PC-9 (cell line): ENCODE data around the gene SCGB1A1. TPM values are rescaled to one million over a fixed set of nuclear protein-coding genes. Genes with fewer than 3 reads are reported as not detected.
A peak's percentile ranks its signal among the peaks of the same experiment; 100 is the strongest.

Experiments used
- BruUV-seq: library from RNA; stranded (reverse); fragments of 400-500 nt; replicated peaks from 2 replicates; lab custom pipeline; 2021; lab: Mats Ljungman, UMichigan
- CTCF ChIA-PET: fragments of 300-600 bp; sonication (Branson Sonifier 250); formaldehyde crosslinking; loops from one replicate; lab custom pipeline; 2022; ENCODE audit warnings: antibody characterized with exemption; lab: Charles Lee
- POLR2A ChIA-PET: fragments of 300-600 bp; sonication (Branson Sonifier 250); formaldehyde crosslinking; loops from one replicate; lab custom pipeline; 2022; ENCODE audit warnings: antibody characterized with exemption; ENCODE audit not compliant: unreplicated experiment; lab: Charles Lee
- DNase-seq, 2 experiments: peaks; one replicate each; pipeline versions ENCODE4 v3.0.0 to v3.0.0-alpha.2; 2015 to 2022; ENCODE audit warnings: mixed read lengths in 1 of 2
- H2AFZ ChIP-seq: fragments of 200-600 bp; sonication (generic); 2 replicates; pipeline ENCODE4 v1.8.1; 2017; ENCODE audit warnings: antibody characterized with exemption
- H3F3A ChIP-seq: fragments of 200-600 bp; sonication (generic); 2 replicates; pipeline ENCODE4 v1.8.1; 2017; ENCODE audit warnings: antibody characterized with exemption, mild to moderate bottlenecking, low read depth; ENCODE audit not compliant: insufficient read depth
- H3K27ac ChIP-seq: fragments of 200-600 bp; sonication (generic); 2 replicates; pipeline ENCODE4 v1.6.1; 2016; ENCODE audit warnings: mixed run types
- H3K27me3 ChIP-seq: fragments of 200-600 bp; sonication (generic); 2 replicates; pipeline ENCODE4 v1.6.1; 2016; ENCODE audit warnings: low read depth, mixed run types; ENCODE audit not compliant: insufficient read depth
- H3K36me3 ChIP-seq: fragments of 200-600 bp; sonication (generic); 2 replicates; pipeline ENCODE4 v1.6.1; 2016; ENCODE audit warnings: low read depth, mixed run types
- H3K4me1 ChIP-seq: fragments of 200-600 bp; sonication (generic); replicated peaks from 2 replicates; pipeline ENCODE4 v1.6.1; 2016; ENCODE audit warnings: mixed run types; ENCODE audit not compliant: insufficient read depth
- H3K4me2 ChIP-seq: fragments of 200-600 bp; sonication (generic); 2 replicates; pipeline ENCODE4 v1.6.1; 2017; ENCODE audit warnings: mixed run types
- H3K4me3 ChIP-seq: fragments of 200-600 bp; sonication (generic); 2 replicates; pipeline ENCODE4 v1.6.1; 2016; ENCODE audit warnings: mixed run types
- H3K79me2 ChIP-seq: fragments of 200-600 bp; sonication (generic); 2 replicates; pipeline ENCODE4 v1.6.1; 2017; ENCODE audit warnings: low read depth, mixed run types
- H3K9me2 ChIP-seq: fragments of 200-600 bp; sonication (generic); 2 replicates; pipeline ENCODE4 v1.8.1; 2017; ENCODE audit warnings: mild to moderate bottlenecking; ENCODE audit not compliant: insufficient read depth
- H3K9me3 ChIP-seq: fragments of 200-600 bp; sonication (generic); 2 replicates; pipeline ENCODE4 v1.8.1; 2016; ENCODE audit warnings: low read depth; ENCODE audit not compliant: insufficient read depth
- H4K20me1 ChIP-seq: fragments of 200-600 bp; sonication (generic); 2 replicates; pipeline ENCODE4 v1.8.1; 2017; ENCODE audit not compliant: insufficient read depth
- CTCF ChIP-seq: fragments of 200-600 bp; sonication (generic); conservative IDR thresholded peaks from 2 replicates; pipeline ENCODE4 v1.6.1; 2017; ENCODE audit warnings: mixed run types, antibody characterized with exemption, mild to moderate bottlenecking, moderate library complexity
- EZH2 ChIP-seq: fragments of 200-600 bp; sonication (generic); IDR thresholded peaks from 2 replicates; pipeline ENCODE4 v1.8.0; 2017; ENCODE audit warnings: antibody characterized with exemption, low read depth
- intact Hi-C: fragments of 100-400 bp; cut with micrococcal nuclease; formaldehyde crosslinking; loops from one replicate; pipeline ENCODE4 v1.10.0; 2022; ENCODE audit not compliant: unreplicated experiment
- total RNA-seq: library from RNA; stranded (reverse); gene quantifications from 2 replicates; pipeline ENCODE4 v1.2.3, GENCODE V29; 2021

The SCGB1A1 gene
- total RNA-seq, 1 experiment from 2014 or later: not detected

GRCh38 chr11:62410972-62411371 lies 7.9 kb upstream of the SCGB1A1 start:
- no peaks in the 10 kb centered on the region for H3K27me3 ChIP-seq
- TF ChIP-seq CTCF: no peak
- no peak for TF ChIP-seq EZH2
- H3K4me2 ChIP-seq: no peak overlapping the region
- H4K20me1 ChIP-seq: no peaks in the 10 kb centered on the region
- peaks cover 9% of the 10 kb centered on the region for H3K4me1 ChIP-seq
- intact Hi-C loops: no loop called here
- ChIA-PET CTCF (interaction anchor here (0.6 to 0.8 kb wide), 2 partner anchors 15 to 149 kb away, joined by 3 to 5 read pairs; no protein-coding TSS in a partner anchor), POLR2A (interaction anchor here (0.6 to 0.7 kb wide), 7 partner anchors 14 to 1203 kb away, joined by 3 to 6 read pairs (median 3); partner anchors contain the start of gene PLAAT3)
- no peaks in the 10 kb centered on the region for H3K9me3 ChIP-seq
- no peak overlapping the region for H3K27ac ChIP-seq
- peak in 1 of 2 experiments; percentile 46 for DNase-seq
- no TSS peak for BruUV-seq
- no peaks in the 10 kb centered on the region for H3F3A ChIP-seq
- no peaks in the 10 kb centered on the region for H3K79me2 ChIP-seq
- H3K36me3 ChIP-seq: no peaks in the 10 kb centered on the region
- H3K9me2 ChIP-seq: no peaks in the 10 kb centered on the region
- H2AFZ ChIP-seq: no peak overlapping the region
- H3K4me3 ChIP-seq: no peak overlapping the region

- H3K9me2 ChIP-seq: no peaks in the 10 kb centered on the region
- no peak overlapping the region for H2AFZ ChIP-seq
- H3K27ac ChIP-seq: no peak overlapping the region
- POLR2A ChIA-PET: interaction anchor here (0.6 to 0.7 kb wide), 7 partner anchors 13 to 1203 kb away, joined by 3 to 6 read pairs (median 3); partner anchors contain the start of gene PLAAT3
- no peaks in the 10 kb centered on the region for H3K36me3 ChIP-seq
- TF ChIP-seq EZH2 (no peak), CTCF (no peak)
- H3K9me3 ChIP-seq: no peaks in the 10 kb centered on the region
- DNase-seq: no peak
- H4K20me1 ChIP-seq: no peaks in the 10 kb centered on the region
- CTCF ChIA-PET: interaction anchor here (0.6 to 0.8 kb wide), 2 partner anchors 16 to 149 kb away, joined by 3 to 5 read pairs; no protein-coding TSS in a partner anchor
- H3K79me2 ChIP-seq: no peaks in the 10 kb centered on the region
- no peak overlapping the region for H3K4me2 ChIP-seq
- no peak overlapping the region for H3K4me3 ChIP-seq
- no TSS peak for BruUV-seq
- intact Hi-C loops: no loop called here
- H3F3A ChIP-seq: no peaks in the 10 kb centered on the region
- no peaks in the 10 kb centered on the region for H3K27me3 ChIP-seq
- peaks cover 9% of the 10 kb centered on the region for H3K4me1 ChIP-seq
Measured at GRCh38 chr11:62411524-62411923, 7.3 kb upstream of the SCGB1A1 start.

- no peak overlapping the region for H3K4me3 ChIP-seq
- no peak overlapping the region for H3K4me2 ChIP-seq
- no peaks in the 10 kb centered on the region for H3K9me2 ChIP-seq
- intact Hi-C loops: no loop called here
- no peaks in the 10 kb centered on the region for H4K20me1 ChIP-seq
- H3K4me1 ChIP-seq: peaks cover 9% of the 10 kb centered on the region
- no peaks in the 10 kb centered on the region for H3K9me3 ChIP-seq
- DNase-seq: no peak
- no peak overlapping the region for H3K27ac ChIP-seq
- H3K27me3 ChIP-seq: no peaks in the 10 kb centered on the region
- CTCF ChIA-PET: no interaction called here
- TF ChIP-seq EZH2: no peak
- no peak for TF ChIP-seq CTCF
- BruUV-seq: no TSS peak
- POLR2A ChIA-PET: interaction anchor here (0.6 kb wide), 1 partner anchor 438 kb away, joined by 4 read pairs; no protein-coding TSS in a partner anchor
- H3K79me2 ChIP-seq: no peaks in the 10 kb centered on the region
- no peak overlapping the region for H2AFZ ChIP-seq
- H3K36me3 ChIP-seq: no peaks in the 10 kb centered on the region
- H3F3A ChIP-seq: no peaks in the 10 kb centered on the region
Measured at GRCh38 chr11:62413060-62413696, 5.7 kb upstream of the SCGB1A1 start.
